HG02943 (cell line): Measurements from ENCODE around the gene ACOX3.
"Not testable (repeated sequence)": the region's sequence is repeated elsewhere in the genome, so short reads cannot be mapped to it uniquely, and the experiment has no call there.

Experiments used
- ATAC-seq: cut with Tn5 transposase; IDR thresholded peaks from one replicate; pipeline ENCODE4 v1.9.1; 2021; ENCODE audit warnings: mild to moderate bottlenecking, low read depth, moderate library complexity; ENCODE audit not compliant: unreplicated experiment

ACOX3 gene

DNA sequence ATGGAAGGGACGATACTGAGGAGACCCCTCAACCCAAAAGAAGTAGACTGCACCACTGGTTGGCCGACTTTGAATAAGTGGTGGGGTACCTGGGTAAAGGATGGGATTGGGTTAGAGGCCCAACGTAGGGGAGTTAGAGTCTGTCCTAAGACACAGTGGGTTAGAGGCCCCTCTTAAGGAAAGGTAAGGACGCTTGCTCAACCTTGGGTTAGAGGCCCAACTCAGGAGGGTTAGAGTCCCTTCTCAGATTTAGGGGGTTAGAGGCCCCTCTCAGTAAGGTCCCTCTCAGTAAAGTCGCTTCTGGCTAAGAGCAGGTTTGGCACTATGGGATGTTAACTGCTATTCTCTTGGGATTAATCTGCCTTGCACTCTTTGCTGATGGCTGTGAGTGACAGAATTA lies 81.3 kb downstream of the ACOX3 start:
- no peak for ATAC-seq

DNA sequence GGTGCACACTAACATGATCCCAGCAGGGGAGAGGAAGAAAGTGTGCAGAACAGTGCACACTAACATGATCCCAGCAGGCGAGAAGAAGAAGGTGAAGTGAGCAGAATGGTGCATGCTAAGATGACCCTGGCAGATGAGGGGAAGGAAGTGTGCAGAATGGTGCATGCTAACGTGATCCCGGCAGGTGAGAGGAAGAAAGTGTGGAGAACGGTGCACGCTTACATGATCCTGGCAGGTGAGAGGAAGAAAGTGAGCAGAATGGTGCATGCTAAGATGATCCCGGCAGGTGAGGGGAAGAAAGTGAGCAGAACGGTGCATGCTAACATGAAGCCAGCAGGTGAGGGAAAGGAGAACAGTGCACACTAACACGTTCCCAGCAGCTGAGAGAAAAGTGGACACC lies 83.7 kb downstream of the ACOX3 start:
- ATAC-seq: no peak

DNA sequence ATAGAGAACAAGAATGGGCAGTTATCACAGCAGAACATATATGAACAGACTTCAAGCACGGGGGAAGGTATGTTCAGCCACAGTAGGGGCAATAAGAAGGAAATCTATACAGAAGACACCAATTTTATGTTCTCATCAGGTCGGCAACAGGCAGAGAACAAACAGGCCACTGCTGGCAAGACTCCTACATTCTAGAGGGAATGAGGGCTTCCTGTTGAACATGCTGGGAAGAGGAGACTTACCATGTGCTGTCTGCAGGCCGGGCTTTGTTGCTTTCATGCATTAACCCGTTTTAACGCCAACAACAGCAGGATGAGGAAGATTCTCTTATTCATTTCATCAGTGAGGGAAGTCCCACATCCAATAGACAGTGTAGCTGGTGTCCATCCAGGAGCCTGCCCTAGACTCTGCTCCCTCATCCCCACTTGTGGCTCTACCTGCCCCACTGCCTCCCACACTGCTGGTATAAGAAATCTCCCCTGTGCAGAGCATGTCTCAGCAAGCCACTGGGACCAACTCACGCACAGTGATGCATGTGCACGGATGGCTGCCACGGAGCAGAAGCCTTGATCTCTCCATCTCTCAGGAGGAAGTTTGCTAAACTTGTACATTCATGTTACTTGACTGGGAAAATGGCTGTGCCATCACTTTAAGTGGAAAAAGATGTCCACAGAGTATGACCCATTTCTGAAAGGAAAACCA lies 84.5 kb downstream of the ACOX3 start:
- ATAC-seq: no peak

DNA sequence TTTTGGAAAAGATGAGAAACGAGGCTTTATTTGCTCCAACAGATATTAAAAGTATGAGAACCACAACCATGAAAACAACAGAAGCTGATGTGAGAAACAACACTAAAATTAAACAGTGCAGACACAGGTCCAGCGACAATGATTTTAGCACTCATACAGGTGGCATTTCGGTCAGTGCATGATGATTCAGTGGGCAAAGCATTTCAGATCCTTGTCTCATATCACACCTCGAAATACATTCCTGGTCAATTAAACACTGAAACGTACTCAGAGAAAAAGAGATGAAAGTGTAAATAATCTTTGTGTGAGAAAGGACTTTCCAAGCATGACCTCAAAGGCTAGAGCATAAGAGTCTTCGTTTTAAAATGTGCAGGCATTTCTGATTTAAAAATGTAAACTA lies 85.2 kb downstream of the ACOX3 start:
- no peak for ATAC-seq

GRCh38 chr4:8353912-8354453 lies 86.5 kb downstream of the ACOX3 start:
- ATAC-seq: no peak

- no peak for ATAC-seq
Observed at GRCh38 chr4:8353158-8353669, 87.3 kb downstream of the ACOX3 start.

DNA sequence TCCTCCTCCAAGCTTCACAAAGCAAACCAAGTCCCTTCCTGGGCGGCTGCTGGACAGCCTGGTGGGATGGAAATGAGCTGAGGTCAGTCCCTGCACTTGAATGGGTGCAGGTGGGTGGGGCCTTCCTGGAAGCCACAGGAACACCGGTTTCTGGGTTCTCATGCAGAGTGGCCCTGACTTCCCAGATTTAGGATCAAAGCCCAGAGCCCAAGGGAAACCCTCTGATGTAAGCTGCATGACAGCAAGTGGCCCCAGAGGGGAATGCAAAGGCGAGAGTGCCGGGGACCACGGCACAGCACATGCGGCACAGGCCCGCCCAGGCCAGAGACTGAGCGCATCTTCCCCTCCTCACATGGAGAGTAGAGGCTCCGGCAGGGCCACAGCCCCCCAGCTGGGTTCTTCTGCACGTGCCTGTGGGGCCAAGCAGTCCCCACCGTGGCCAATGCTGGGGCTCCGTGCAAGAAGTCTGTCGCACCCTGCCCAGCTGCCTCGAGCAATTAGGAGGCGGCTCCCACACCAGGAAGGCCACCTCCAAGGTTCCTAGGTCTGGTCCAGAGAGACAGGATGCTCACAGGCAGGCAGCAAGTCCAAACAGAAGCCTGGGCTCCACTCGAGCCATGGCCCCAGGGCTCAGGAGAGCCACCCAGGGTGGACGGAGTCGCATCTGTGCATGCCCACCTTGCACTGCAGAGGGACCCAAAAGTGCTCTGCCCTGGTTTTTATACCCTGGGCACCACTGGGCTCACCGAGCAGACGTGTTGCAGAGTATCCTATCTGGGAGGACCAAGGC lies 88.0 kb downstream of the ACOX3 start:
- no peak for ATAC-seq

DNA sequence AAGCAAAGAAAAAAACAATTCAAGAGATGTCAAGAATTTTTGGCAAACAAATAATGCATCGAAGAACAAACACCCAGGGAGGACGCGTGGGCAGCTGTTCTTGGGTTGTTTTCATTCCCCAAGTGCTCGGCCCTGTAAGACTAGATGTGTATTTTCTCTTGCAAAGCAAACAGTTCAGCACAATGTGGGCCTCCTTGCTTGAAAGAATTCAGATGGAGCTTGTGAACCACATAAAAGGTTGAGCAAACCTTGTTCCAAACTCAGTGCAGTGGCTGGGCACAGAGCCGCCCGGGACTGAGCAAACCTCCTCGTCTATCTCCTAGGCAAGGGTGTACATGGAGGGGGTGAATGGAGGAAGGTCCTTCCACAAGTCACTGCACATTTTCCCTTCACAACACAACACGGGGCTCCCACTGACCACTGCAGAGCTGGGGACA lies 88.6 kb downstream of the ACOX3 start:
- ATAC-seq: no peak

DNA sequence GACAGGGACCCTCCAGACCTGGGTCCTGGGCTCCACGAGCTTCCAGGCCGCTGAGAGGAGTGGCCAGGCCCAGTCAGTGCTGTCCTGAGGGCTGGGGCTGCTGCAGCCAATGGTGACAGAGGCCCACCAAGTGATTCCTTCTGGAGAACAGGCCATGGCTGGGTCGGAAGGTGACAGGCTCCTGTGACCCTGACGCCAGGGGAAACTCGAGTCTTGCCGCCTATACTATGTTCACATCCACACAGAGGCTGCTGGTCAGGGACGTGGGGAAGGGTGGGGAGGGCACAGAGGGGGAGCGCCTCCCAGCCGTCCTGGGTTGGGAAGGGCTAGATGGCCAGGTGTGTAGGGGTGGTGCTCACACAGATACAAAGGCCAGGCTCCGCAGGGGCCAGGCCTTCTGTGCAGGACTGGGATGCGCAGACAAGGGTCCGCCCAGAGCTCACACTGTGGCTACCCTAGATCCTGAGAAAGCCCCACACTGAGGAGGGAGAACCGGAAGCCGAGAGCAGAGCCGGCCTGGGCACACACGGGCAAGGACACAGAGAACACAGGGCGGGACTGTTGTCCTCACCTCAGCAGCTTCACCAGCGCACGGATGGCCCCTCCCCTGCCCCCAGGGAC lies 89.6 kb downstream of the ACOX3 start:
- ATAC-seq: no peak

GRCh38 chr4:8350352-8350751 lies 90.2 kb downstream of the ACOX3 start:
- no peak for ATAC-seq

- no peak for ATAC-seq
Observed at GRCh38 chr4:8349664-8350236, 90.8 kb downstream of the ACOX3 start.

DNA sequence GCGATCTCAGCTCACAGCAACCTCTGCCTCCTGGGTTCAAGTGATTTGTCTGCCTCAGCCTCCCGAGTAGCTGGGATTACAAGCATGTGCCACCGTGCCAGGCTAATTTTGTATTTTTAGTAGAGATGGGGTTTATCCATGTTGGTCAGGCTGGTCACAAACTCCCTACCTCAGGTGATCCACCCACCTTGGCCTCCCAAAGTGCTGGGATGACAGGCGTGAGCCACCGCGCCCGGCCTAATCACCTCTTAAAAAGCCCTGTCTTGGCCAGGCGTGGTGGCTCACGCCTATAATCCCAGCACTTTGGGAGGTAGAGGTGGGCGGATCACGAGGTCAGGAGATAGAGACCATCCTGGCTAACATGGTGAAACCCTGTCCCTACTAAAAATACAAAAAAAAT lies 91.3 kb downstream of the ACOX3 start:
- ATAC-seq: not testable (repeated sequence)

- ATAC-seq: no peak
Observed at GRCh38 chr4:8348071-8348470, 92.5 kb downstream of the ACOX3 start.

GRCh38 chr4:8347660-8348059 lies 92.9 kb downstream of the ACOX3 start:
- ATAC-seq: no peak

GRCh38 chr4:8346838-8347605 lies 93.5 kb downstream of the ACOX3 start:
- no peak for ATAC-seq

GRCh38 chr4:8345946-8346814 lies 94.3 kb downstream of the ACOX3 start:
- ATAC-seq: no peak

DNA sequence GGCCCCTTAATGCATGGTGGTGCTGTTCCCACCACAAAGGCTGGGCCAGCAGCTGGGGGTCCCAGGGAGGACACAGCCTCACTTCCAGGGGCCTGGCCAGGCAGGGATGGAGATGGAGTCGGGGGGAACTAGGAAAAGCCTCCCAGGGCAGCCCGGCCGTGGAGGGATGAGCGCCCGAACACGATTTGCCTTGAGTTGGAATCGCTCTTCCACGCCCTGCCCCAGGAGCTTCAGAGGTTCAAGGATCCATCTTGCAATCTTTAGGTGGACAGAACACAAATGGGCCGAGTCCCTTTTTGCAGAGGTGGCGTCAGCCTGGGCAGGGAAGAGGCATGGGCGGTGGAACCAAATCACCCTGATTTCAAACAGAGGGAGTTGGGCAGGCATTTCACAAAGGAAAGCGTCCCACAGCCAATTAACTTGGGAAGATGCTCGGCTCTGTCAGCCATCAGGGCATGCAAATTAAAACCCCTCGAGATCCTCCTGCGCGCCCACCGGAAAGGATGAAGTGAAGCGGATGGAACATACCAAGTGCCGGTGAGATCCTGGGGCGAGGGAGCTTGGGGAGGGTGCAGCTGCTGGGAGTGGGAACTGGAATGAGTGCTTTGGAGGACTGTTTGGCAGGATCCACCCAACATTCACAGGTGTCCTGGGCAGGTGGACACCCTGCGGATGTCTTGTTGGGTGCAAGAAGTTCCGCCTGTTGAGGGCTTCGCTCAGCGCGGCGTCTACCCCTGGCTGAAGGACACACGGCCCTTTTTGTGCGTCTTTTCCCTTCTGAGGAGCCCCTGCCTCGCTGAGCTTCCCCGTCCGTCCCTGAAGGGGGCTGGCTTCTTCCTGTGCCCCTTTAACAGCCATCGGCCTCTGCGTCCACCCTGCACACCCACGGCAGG lies 95.2 kb downstream of the ACOX3 start:
- ATAC-seq: no peak

DNA sequence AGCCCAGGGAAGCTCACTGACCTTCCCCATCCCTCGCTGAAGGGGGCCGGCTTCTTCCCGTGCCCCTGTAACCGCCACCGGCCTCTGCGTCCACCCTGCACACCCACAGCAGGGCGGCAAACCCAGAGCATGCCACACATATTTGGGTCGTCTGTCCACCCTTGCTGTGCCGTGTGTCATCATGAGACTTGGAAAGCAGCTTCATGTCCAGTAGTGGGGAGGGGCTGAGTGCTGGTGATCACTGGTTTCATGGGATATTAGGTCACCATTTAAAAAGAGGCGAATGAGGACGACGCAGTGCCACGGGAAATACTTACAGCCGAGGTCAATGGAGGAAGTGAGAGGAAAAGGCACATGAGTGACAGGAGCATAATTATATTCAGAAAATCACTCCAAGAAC lies 96.1 kb downstream of the ACOX3 start:
- ATAC-seq: no peak
